HG03135 (cell line): ENCODE results near the gene MADD.
"Not testable (repeated sequence)": the region's sequence is repeated elsewhere in the genome, so short reads cannot be mapped to it uniquely, and the experiment has no call there.

Experiments
- ATAC-seq: cut with Tn5 transposase; IDR thresholded peaks from one replicate; pipeline ENCODE4 v1.9.1; 2021; ENCODE audit warnings: mild to moderate bottlenecking, moderate library complexity; ENCODE audit not compliant: unreplicated experiment

Gene MADD

DNA sequence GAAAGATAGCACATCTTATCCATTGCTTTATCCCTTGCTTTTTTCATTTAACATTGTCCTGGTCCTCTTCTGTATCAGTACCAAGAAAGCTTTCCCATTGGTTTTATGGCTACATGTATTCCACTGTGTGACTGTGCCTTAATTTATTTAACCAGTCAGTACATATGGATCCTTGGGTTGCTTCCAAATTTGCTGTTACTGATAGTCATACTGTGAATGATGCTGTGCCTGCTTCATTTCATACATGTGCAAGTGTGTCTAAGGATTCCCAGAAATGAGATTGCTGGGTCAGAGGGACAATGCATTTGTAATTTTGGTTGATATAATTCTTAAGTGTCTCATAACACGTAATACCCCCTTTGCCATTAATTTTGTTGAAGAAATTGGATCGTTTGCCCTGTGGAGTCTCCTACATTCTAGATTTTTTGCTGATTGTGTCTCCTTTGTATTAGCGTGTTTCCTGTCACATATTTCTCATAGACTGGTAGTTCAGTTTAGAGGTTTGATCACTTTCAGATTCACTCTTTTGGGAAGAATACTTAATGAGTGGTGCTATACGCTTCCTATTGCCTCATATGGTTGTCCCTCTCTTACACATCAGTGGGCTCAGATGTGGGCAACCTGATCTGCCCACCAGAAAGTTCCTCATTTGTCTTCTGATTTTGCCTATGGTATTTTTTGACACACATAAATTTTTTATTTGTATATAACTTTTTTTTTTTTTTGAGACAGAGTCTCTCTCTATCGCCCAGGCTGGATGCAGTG is 47.3 kb downstream of the MADD start:
- peak; percentile 67 for ATAC-seq

DNA sequence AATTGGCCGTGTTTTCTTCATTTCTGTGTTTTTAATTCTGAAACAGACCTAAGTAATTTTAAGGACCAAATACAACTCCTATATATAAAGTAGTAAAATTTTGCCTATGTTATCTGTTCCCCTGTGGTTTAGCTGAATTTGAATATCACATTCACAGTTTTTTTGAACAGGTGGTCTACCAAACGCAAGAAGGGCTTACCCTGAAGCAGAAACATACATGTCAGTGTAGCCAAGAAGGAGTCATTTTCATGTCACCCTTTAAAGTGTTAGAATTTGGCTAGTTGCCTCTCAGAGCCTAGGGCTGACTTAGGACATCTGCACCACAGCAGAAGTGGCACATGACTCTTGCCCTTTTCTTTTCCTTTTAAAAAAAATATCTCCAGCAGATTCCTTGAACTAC is 48.2 kb downstream of the MADD start:
- no peak for ATAC-seq

DNA sequence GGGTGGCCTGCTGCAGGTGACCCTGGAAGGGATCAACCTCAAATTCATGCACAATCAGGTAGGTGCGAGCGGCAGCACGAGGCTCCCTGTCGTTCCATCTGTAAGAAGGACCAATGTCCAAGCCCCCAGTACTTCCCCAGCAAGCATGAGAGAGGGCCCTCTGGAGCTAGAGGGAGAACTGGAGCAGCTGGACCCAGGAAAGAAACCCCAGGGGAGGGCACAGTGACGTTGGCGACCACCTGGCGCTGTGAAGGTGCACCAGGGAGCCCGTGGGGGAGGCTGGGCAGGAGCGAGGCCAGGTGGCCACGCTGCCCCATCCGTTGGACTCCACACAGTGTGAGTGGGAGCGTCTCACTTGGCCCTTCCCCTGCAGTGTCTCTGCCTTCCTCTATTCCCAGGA is 54.6 kb downstream of the MADD start:
- ATAC-seq: no peak

DNA sequence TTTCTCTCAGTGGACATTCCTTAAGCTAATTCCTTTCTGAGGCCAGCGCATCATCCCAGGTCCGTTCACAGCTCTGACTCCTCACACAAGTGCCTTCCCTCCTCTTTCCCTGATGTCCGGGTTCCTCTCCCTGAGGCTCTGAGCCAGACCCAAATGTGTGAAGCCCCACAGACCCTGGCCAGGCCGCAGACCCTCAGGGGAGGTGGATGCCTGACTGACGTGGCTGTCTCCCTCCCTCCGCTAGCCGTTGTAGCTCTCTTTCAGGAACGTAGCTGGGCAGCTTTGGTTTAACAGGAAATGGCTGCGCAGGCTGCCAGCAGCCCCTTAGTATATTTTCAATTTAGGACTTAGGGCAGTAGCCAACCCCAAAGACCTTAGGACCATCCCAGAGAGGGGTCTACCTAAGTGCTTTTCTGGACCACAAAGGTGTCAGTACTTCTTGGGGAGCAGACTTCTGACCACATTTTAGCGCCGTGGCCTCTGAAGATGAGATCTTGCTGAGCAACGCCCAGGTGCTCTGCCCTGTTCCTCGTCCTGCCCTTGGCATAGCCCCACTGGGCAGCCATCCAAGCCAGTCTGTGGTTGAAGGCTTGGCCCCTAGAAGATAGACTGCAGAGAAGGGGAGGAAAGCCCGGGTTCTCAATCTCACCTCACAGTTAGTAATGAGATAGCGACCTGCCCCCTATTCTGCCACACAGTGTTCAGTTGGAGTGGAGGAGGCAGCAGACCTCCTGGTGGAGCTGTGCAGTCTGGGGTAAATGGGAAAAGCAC is 55.5 kb downstream of the MADD start:
- no peak for ATAC-seq

DNA sequence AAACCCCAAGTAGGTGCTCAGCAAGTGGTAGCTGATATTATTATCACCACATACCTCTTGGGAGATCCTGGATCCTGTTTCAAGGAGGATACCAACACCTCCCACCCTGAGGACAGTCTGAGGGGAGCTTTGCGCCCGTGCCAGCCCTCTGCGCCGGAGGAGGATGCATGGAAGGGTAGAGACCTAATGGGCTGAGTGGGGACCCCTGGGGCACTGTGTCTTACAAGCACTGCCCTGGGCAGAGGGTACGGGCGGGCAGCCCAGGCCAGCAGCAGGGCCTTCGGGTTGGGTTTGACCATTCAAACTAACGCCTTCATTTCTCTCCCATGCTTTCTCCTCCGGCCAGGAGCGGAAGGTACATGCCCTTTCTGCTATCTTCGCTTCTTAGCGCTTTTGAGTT is 56.3 kb downstream of the MADD start:
- no peak for ATAC-seq

DNA sequence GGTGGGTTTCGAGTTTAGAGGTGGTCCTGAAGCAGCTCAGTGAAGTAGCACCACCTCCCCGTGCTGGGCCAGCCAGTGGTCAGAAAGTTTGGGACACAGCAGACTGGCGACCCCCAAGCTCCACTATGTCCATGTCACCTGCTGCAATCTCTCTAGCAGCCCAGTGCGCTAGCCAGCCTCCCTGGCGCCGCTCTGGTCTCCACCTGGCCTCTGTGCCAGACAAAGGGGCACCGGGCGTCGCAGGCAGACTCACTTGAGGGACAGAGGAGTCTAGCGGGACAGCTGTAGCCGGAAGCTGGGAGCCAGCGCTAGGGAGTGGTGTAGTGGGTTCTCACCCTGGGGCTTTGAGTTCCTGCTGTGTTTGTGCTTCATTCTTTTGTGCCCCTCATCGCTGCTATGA is 57.1 kb downstream of the MADD start:
- ATAC-seq: no peak

DNA sequence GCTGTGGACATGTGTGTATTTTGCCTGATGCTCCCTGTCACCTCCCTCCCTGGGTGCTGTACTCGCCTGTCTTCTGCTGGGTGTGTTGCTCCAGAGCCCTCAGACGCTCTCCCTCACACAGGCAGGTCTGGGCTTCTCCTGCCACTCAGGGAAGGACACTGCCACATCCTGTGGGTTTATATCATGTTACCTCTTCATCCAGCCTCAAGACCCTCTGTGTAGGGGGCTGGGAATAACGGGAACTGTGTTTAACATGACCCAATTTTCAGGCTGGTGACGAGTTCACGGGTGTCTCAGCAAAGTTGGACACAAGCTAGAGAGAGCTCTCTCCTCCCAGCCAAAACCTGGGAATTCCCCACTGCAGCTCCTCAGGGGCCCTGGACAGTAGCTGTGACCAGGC is 58.0 kb downstream of the MADD start:
- no peak for ATAC-seq

DNA sequence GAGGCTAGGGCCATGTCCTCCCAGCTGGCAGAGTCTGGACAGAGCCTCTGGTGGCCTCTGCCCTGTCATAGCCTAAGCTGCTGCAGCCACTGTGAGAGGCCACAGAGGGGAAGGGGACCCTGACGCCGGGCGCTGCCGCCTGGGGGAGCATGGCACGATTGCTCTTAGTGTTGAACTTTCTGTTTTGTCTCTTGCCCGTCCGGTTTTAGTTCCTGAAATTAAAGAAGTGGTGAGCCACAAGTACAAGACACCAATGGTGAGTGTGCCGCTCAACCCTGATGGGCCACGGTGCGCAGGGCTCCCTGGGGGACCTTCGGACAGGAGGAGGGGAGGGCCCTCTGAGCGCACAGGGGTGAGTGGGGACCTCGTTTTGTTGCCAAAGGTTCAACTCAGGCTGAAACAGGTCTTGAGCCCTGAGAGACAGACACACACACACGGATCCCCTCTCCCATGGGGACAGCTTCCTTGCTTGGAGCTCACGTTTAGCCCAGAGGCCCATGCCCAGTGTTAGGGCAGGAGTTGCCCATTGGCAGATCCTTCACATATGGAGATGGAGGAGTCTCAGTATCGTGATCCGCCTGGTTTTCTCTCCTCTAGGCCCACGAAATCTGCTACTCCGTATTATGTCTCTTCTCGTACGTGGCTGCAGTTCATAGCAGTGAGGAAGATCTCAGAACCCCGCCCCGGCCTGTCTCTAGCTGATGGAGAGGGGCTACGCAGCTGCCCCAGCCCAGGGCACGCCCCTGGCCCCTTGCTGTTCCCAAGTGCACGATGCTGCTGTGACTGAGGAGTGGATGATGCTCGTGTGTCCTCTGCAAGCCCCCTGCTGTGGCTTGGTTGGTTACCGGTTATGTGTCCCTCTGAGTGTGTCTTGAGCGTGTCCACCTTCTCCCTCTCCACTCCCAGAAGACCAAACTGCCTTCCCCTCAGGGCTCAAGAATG is 58.8 kb downstream of the MADD start:
- no peak for ATAC-seq

DNA sequence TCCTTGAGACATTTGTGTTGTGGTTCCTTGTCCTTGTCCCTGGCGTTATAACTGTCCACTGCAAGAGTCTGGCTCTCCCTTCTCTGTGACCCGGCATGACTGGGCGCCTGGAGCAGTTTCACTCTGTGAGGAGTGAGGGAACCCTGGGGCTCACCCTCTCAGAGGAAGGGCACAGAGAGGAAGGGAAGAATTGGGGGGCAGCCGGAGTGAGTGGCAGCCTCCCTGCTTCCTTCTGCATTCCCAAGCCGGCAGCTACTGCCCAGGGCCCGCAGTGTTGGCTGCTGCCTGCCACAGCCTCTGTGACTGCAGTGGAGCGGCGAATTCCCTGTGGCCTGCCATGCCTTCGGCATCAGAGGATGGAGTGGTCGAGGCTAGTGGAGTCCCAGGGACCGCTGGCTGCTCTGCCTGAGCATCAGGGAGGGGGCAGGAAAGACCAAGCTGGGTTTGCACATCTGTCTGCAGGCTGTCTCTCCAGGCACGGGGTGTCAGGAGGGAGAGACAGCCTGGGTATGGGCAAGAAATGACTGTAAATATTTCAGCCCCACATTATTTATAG is 59.6 kb downstream of the MADD start:
- no peak for ATAC-seq

DNA sequence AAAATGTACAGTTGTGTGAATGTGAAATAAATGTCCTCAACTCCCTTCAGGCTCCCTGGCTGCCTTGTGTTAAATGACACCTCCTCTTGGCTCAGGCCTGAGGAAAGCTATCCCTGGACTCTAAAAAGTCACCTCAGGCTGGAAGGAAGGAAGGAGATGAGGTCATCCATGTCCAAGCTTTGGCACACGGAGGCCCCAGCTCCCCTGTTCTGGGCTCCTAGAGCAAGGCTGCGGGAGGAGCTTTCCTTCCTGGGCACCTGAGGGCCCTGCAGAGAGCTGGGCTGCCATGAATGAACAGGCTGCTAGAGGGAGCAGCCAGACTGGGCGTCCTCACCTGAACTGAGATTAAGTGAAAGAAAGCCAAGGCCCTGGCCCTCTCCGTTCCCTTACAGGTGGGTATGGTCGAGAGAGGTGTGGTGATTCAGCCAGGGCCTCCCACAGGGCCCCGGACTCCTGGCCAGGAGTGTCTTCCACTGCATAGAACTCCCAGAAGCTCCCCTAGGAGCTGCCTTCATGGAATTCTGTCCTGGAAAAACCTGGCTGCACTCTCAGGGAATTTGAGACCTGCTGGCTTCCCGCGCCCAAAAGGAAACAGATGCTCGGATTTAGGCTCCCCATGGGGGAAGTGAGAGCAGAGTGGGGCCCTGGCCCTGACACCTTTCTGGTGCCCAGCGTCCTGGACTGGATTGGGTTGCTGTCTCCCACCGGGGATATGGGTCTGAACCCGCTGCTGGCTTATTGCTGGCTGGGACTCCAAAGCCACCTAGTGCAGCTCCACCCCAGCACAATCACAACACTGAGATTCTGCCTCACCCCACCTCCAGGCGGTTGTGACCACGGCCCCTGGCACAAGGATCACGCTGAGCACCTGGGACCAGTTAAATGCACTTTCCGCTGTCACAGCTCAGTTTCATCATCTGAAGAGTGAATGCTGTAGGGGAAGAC is 60.3 kb downstream of the MADD start:
- no peak for ATAC-seq

DNA sequence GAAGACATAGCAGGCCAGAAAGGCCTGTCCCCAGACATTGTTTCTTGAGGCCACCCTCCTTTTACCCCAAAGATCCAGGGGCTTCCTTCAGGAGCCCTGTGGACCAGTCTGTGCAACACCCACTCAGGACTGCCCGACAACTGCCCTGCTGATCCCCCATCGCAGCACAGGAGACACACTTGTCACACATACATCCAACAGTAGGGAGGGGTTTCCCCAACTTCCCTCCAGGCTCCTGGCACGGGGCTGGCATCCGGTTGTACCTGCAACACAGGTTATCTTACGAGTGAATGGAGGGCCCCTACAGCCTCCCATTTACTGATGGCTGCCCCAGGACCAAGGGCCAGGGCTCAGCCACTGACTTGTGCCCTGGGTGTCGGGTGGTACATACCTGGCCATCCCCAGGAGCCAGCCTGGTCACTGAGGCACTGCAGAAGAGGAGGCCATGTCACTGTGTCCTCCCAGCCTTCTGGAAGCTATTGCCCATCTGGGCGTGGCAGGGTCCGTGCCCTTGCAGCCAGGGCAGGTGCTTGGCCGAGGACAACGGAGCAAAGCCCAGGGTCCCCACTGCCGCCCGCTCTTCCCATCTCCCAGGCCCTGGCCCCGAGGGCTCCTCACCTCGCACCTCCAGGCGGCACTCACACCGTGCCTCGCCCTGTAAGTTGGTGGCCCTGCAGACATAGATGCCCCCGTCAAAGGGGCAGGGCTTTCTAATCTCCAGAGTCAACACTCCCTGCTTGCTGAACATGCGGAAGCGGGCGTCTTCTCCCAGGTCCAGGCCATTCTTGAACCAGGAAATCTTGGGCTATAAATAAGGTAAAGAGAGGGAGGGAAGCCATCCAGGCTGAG is 61.7 kb downstream of the MADD start:
- ATAC-seq: no peak

DNA sequence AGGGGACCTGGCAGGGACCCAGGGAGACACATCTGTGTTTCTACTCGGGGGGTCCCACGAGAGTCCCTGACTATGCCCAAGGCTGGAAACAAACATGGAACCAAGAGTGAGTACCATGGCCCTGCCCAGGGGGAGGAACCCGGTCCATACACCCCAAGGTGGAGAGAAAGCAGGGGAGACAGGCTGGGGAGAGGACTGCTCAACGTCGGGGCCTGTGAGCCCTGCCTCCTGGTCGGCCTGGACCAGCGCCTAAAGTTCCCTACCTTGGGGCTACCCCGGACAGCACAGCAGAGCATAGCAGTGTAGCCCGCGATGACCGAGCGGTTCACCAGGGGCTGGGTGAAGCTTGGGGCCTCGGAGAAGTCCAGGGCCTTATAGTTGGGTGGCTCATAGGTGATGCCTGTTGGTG is 62.4 kb downstream of the MADD start:
- ATAC-seq: no peak

DNA sequence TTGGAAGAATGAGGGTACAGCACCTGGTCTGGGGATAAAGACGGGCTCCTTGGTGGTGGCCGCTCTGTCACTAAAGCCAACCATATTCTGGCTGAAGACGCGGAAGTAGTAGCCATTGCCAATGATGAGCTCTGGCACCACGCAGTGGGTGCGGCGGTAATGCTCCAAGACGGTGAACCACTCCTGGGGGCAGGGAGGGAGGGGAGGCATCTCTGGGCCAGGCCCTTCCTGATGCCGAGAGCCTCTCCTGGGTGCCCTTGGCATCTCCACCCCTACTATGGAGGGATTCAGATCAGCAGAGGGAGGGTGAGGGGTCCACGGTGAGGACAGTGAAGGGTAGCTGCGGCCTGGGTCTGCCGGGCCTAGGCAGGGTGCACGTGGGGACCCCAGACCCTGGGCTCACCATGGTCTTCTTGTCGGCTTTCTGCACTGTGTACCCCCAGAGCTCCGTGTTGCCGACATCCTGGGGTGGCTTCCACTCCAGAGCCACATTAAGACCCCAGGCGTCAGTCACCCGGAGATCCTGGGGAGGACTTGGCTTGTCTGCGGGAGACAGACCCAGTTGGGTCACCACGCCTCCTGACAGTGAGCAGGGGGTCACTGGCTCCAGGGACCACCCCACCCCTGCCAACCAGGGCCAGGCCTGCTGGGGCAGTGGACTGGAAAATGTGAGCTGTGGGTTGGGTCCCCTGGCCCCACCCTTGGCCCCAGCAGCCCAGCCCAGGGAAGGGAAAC is 63.0 kb downstream of the MADD start:
- ATAC-seq: no peak

DNA sequence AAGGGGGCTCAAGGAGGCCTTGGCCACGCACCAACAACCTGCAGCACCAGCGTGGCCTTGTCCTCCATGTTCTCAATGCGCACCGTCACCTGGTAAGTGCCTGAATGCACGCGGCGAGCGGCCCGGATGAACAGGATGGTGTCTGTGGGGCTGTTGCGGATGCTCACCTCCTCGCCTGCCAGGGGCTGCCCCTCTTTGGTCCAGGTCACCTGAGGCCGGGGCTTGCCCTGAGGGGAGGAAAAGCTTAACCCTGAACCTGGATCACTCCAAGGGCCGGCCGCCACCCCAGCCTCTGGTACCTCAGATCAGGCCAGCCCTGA is 63.6 kb downstream of the MADD start:
- no peak for ATAC-seq

DNA sequence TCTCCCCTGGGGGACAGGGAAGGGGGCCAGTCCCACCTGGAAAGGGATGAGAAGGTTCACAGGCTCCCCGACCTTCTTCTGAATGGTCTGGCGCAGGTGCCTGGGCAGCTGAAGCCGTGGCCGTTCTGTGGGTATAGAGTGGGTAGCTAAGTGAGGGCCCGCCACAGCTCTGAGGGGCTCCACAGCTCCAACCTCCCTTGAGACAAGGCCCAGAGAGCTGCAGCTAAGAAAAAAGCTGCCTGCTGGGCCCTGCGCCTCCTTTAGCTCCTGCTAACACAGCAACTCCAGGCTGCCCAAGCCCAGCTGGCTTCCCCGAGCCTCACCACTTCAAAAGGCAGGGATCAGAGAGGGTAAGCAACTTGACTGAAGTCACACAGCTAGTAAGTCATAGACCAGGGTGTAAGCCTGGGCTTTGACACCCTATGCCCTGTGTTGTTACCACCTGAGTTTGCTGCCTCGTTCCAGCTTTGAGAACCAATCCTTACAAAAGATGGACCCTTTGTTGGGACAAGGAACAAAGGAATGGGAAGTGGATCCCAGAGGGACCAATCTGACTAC is 64.0 kb downstream of the MADD start:
- no peak for ATAC-seq

DNA sequence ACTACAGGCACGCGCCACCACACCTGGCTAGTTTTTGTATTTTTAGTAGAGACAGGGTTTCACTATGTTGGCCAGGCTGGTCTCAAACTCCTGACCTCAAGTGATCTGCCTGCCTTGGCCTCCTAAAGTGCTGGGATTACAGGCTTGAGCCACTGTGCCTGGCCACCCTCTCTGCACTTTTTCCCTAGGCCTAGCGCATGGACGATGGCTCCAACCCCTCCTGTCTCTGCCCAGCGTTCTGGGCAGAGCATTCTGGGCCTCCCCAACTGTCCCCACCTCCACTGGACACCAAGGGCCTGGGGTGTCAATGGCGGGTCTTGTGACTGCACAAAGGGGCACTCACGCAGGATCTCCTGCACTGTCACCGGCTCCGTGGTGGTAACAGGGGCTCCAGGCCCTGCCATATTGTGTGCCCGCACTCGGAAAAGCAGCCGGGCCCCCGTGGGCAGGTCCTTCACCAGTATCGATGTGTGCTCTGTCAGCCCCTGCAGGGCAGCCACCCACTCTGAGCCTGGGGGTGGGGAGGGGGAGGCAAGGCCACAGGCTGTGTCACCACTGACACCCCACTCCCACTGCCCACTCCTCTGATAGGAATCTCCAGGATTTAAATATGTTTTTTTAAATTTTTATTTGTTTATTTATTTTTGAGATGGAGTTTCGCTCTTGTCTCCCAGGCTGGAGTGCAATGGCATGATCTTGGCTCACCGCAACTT is 64.9 kb downstream of the MADD start:
- ATAC-seq: not testable (repeated sequence)

DNA sequence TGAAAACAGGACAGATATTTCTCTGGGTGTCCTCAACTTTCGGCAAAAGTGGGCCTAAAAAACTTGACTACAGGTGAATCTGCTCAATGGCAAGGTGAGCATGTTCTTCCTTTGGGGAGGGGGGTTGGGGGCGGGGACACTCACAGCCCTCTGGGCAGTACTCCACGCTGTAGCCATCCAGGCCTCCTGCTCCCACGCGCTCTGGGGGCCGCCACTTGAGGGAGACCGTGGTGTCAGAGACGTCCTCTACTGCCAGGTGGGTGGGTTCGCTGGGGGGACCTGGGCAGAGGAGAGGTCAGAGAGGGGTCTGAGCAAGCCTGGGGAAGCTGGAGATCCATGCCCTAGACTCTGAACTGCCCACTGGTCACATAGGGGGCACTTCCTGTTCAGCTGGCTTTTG is 65.8 kb downstream of the MADD start:
- no peak for ATAC-seq

DNA sequence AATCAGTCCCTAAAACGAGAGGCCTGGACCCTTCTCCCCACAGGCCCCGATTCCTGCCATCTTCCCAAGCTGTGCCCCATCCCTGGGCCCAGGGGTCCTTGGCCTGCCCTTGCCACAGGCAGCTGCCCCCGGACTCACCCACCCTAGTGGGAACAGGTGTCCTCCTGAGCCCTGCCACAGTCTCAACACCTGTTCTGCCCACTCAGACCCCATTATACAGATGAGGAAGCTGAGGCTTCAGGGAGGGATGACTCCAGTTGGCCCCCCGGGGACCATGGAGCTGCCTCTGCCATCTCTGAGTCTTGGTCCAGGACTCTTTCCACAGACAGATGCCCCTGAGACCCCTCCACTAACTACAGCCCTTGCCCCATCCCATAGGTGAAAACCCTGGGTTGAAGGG is 66.7 kb downstream of the MADD start:
- no peak for ATAC-seq
